Panc1 (cell line): ENCODE measurements around the gene ANKRD36. TPM values are rescaled to one million over a fixed set of nuclear protein-coding genes. Genes with fewer than 3 reads are reported as not detected.
"Not testable (repeated sequence)": the region's sequence is repeated elsewhere in the genome, so short reads cannot be mapped to it uniquely, and the experiment has no call there.

Experiments used
- ATAC-seq: fragments of 200-7000 bp; cut with Tn5 transposase; 2 replicates; pipeline ENCODE4 v1.9.1; 2020; ENCODE audit warnings: mild to moderate bottlenecking, moderate library complexity
- BruUV-seq: library from RNA; stranded (reverse); fragments of 400-500 nt; replicated peaks from 2 replicates; lab custom pipeline; 2021; lab: Mats Ljungman, UMichigan
- CTCF ChIA-PET: fragments of 300-600 bp; sonication (Branson Sonifier 250); formaldehyde crosslinking; loops from one replicate; lab custom pipeline; 2022; ENCODE audit warnings: antibody characterized with exemption; lab: Charles Lee
- POLR2A ChIA-PET: fragments of 300-600 bp; sonication (Branson Sonifier 250); formaldehyde crosslinking; loops from one replicate; lab custom pipeline; 2022; ENCODE audit warnings: antibody characterized with exemption; lab: Charles Lee
- DNase-seq: peaks from one replicate; pipeline ENCODE4 v3.0.0-alpha.2; 2010; ENCODE audit warnings: low read depth, low spot score
- H3K27ac ChIP-seq: 2 replicates; pipeline ENCODE4 v1.5.1; 2011; ENCODE audit warnings: mild to moderate bottlenecking, low read length, inconsistent platforms
- H3K27me3 ChIP-seq: fragments of 200-500 bp; sonication (Bioruptor generic); 2 replicates; pipeline ENCODE4 v1.6.0; 2014; ENCODE audit warnings: low read length, inconsistent platforms; ENCODE audit not compliant: control insufficient read depth, insufficient read depth
- H3K36me3 ChIP-seq: fragments of 200-500 bp; sonication (Bioruptor generic); 2 replicates; pipeline ENCODE4 v1.5.1; 2014; ENCODE audit warnings: inconsistent platforms, mild to moderate bottlenecking, low read length, moderate library complexity; ENCODE audit not compliant: control insufficient read depth, insufficient read depth
- H3K4me1 ChIP-seq: 2 replicates; pipeline ENCODE4 v1.5.1; 2011; ENCODE audit warnings: inconsistent platforms, mild to moderate bottlenecking, low read length, moderate library complexity; ENCODE audit not compliant: control insufficient read depth, insufficient read depth
- H3K4me3 ChIP-seq, 2 experiments: 2 replicates each; pipeline ENCODE4 v1.5.1; 2011 to 2012; ENCODE audit warnings: low read depth in 2 of 2, low read length in 2 of 2, mild to moderate bottlenecking in 2 of 2, inconsistent platforms in 1 of 2, moderate library complexity in 1 of 2
- H3K9me3 ChIP-seq: fragments of 200-500 bp; sonication (Bioruptor generic); 2 replicates; pipeline ENCODE4 v1.5.1; 2014; ENCODE audit warnings: low read depth, mild to moderate bottlenecking, inconsistent platforms, low read length, moderate library complexity; ENCODE audit not compliant: control insufficient read depth, insufficient read depth
- in situ Hi-C: cut with HindIII; loops from 2 replicates; pipeline ENCODE4 v1.10.0; 2016; ENCODE audit warnings: low sequenced_read_pairs, low pct_unique_long_range_greater_than_20kb
- intact Hi-C: fragments of 100-400 bp; cut with micrococcal nuclease; formaldehyde crosslinking; loops from one replicate; pipeline ENCODE4 v1.10.0; 2022; ENCODE audit not compliant: unreplicated experiment
- total RNA-seq: library from RNA; stranded (reverse); gene quantifications from one replicate; pipeline ENCODE4 v1.2.1, GENCODE V29; 2021; ENCODE audit not compliant: unreplicated experiment

The ANKRD36 gene
- total RNA-seq, 1 experiment from 2014 or later, result 17.6 TPM

DNA sequence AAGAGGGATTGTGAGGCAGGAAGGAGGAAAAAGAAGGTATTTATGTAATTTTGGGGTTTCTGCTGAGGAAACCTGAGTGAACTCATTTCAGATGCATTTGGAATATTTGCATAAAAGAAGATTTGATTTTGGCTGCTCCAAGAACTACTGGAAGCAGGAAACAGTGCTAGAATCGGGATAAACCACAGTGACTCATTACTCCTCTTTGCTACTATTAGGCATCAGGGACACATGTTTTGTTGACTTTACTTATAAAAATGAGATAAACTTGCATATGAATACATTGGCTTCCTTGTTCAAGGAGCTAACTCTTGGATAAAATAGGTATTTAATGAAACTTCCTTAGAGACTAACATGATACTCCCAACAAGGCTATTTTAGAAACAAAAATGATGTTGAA is 67.4 kb downstream of the ANKRD36 start:
- H3K36me3 ChIP-seq, CTCF ChIA-PET, H3K4me1 ChIP-seq, H3K27me3 ChIP-seq, H3K27ac ChIP-seq, H3K9me3 ChIP-seq, POLR2A ChIA-PET, H3K4me3 ChIP-seq, in situ Hi-C loops, intact Hi-C loops, ATAC-seq, BruUV-seq, DNase-seq: not testable (repeated sequence)

DNA sequence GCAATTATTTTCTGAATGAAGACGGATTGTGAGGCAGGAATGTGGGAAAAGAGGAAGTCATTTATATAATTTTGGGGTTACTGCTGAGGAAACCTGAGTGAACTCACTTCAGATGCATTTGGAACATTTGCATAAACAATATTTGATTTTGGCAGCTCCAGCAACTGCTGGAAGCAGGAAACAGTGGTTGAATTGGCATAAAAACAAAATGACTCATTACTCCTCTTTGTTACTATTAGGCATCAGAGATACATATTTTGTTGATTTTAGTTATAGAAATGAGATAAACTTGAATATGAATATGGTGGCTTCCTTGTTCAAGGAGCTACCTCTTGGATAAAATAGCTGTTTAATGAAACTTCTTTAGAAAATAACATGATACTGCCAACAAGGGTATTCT is 82.4 kb downstream of the ANKRD36 start:
- H3K27me3 ChIP-seq, H3K9me3 ChIP-seq, CTCF ChIA-PET, H3K36me3 ChIP-seq, in situ Hi-C loops, intact Hi-C loops, ATAC-seq, BruUV-seq, H3K4me3 ChIP-seq, H3K27ac ChIP-seq, H3K4me1 ChIP-seq, POLR2A ChIA-PET, DNase-seq: not testable (repeated sequence)

DNA sequence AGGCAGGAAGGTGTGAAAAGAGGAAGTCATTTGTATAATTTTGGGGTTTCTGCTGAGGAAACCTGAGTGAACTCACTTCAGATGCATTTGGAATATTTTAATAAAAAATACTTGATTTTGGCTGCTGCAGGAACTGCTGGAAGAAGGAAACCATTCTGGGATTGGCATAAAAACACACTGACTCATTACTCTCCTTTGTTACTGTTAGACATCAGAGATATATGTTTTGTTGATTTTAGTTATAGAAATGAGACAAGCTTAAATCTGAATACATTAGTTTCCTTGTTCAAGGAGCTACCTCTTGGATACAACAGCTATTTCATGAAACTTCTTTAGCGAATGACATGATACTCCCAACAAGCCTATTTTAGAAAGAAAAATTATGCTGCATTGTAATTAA is 84.3 kb downstream of the ANKRD36 start:
- H3K27ac ChIP-seq, in situ Hi-C loops, H3K27me3 ChIP-seq, ATAC-seq, H3K9me3 ChIP-seq, H3K4me1 ChIP-seq, POLR2A ChIA-PET, H3K36me3 ChIP-seq, H3K4me3 ChIP-seq, BruUV-seq, intact Hi-C loops, CTCF ChIA-PET, DNase-seq: not testable (repeated sequence)

- in situ Hi-C loops, H3K4me1 ChIP-seq, BruUV-seq, H3K27me3 ChIP-seq, DNase-seq, CTCF ChIA-PET, H3K27ac ChIP-seq, POLR2A ChIA-PET, intact Hi-C loops, ATAC-seq, H3K9me3 ChIP-seq, H3K36me3 ChIP-seq, H3K4me3 ChIP-seq: not testable (repeated sequence)
Measured at GRCh38 chr2:97200887-97201286, 87.9 kb downstream of the ANKRD36 start.

DNA sequence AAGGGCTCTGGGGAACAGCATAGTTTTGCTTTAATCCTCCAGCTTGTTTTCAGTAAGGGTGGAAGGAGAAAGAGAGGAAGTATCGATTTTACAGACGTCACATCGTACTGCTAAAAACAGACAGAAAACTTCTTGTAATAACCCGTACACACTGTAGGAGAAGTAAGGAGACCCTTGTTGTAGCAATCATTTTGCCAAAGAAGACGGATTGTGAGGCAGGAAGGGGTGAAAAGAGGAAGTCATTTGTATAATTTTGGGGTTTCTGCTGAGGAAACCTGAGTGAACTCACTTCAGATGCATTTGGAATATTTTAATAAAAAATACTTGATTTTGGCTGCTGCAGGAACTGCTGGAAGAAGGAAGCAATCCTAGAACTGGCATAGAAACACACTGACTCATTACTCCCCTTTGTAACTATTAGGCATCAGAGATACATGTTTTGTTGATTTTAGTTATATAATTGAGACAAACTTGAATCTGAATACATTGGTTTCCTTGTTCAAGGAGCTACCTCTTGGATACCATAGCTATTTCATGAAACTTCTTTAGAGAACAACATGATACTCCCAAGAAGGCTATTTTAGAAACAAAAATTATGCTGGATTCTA is 89.8 kb downstream of the ANKRD36 start:
- DNase-seq, CTCF ChIA-PET, in situ Hi-C loops, POLR2A ChIA-PET, BruUV-seq, intact Hi-C loops, ATAC-seq, H3K36me3 ChIP-seq, H3K27ac ChIP-seq, H3K27me3 ChIP-seq, H3K4me3 ChIP-seq, H3K9me3 ChIP-seq, H3K4me1 ChIP-seq: not testable (repeated sequence)
